Bronchial epithelial cell (primary cell): ENCODE results near the gene NEUROD2. TPM values are rescaled to one million over a fixed set of nuclear protein-coding genes. Genes with fewer than 3 reads are reported as not detected.

Experiments
- DNase-seq: peaks from one replicate; pipeline ENCODE4 v3.0.0-alpha.2; 2010; ENCODE audit warnings: low read depth
- FAIRE-seq: peaks from 2 replicates; lab custom pipeline; 2011; peaks lifted over from hg19 to GRCh38; lab: Jason Lieb, UNC
- H3K27me3 ChIP-seq: 2 replicates; pipeline ENCODE4 v1.5.1; 2011; ENCODE audit warnings: low read length; ENCODE audit not compliant: control insufficient read depth, insufficient read depth
- H3K36me3 ChIP-seq: 2 replicates; pipeline ENCODE4 v1.5.1; 2011; ENCODE audit warnings: low read length; ENCODE audit not compliant: control insufficient read depth, insufficient read depth
- H3K4me3 ChIP-seq: 2 replicates; pipeline ENCODE4 v1.5.1; 2011; ENCODE audit warnings: mild to moderate bottlenecking, low read depth, low read length, control low read depth
- CTCF ChIP-seq: IDR thresholded peaks from 2 replicates; pipeline ENCODE4 v1.5.1; 2011; ENCODE audit warnings: mild to moderate bottlenecking, moderate library complexity, low read length, control low read depth, inconsistent platforms; ENCODE audit not compliant: insufficient read depth, severe bottlenecking
- total RNA-seq: library from RNA; depleted of rRNA; stranded (reverse); fragments of >200 nt; gene quantifications from 2 replicates; pipeline ENCODE4 v1.2.1, GENCODE V29; 2014

Gene NEUROD2
- total RNA-seq, 1 donor from 2014 or later: not detected

- DNase-seq (no peak), FAIRE-seq (peak; percentile 13)
- no peaks in the 10 kb centered on the region for H3K36me3 ChIP-seq
- no peak for TF ChIP-seq CTCF
- H3K27me3 ChIP-seq: no peaks in the 10 kb centered on the region
- no peak overlapping the region for H3K4me3 ChIP-seq
Observed at GRCh38 chr17:39642291-39643074, 34.8 kb upstream of the NEUROD2 start.

GRCh38 chr17:39641883-39642282 lies 34.2 kb upstream of the NEUROD2 start:
- DNase-seq (no peak), FAIRE-seq (no peak)
- TF ChIP-seq CTCF: no peak
- Histone ChIP-seq H3K4me3 (no peak overlapping the region), H3K27me3 (no peaks in the 10 kb centered on the region), H3K36me3 (no peaks in the 10 kb centered on the region)

GRCh38 chr17:39641097-39641496 lies 33.4 kb upstream of the NEUROD2 start:
- no peak for TF ChIP-seq CTCF
- Histone ChIP-seq H3K4me3 (no peak overlapping the region), H3K27me3 (no peaks in the 10 kb centered on the region), H3K36me3 (no peaks in the 10 kb centered on the region)
- FAIRE-seq (no peak), DNase-seq (no peak)

GRCh38 chr17:39640591-39641031 lies 32.9 kb upstream of the NEUROD2 start:
- no peak for DNase-seq
- peak; percentile 55 for FAIRE-seq
- no peak overlapping the region for H3K4me3 ChIP-seq
- H3K36me3 ChIP-seq: no peaks in the 10 kb centered on the region
- H3K27me3 ChIP-seq: no peaks in the 10 kb centered on the region
- no peak for TF ChIP-seq CTCF

- FAIRE-seq (no peak), DNase-seq (no peak)
- TF ChIP-seq CTCF: no peak
- Histone ChIP-seq H3K36me3 (no peaks in the 10 kb centered on the region), H3K27me3 (no peaks in the 10 kb centered on the region), H3K4me3 (no peak overlapping the region)
Observed at GRCh38 chr17:39639566-39640458, 32.1 kb upstream of the NEUROD2 start.
